GM23248 (cell line): ENCODE results near the gene IMPDH1. TPM values are rescaled to one million over a fixed set of nuclear protein-coding genes. Genes with fewer than 3 reads are reported as not detected.

Experiments
- DNase-seq: peaks from one replicate; pipeline ENCODE4 v3.0.0-alpha.2; 2015
- H2AFZ ChIP-seq: fragments of 200-600 bp; sonication (generic); 2 replicates; pipeline ENCODE4 v1.6.1; 2016; ENCODE audit warnings: antibody characterized with exemption
- H3F3A ChIP-seq: fragments of 200-600 bp; sonication (generic); 2 replicates; pipeline ENCODE4 v1.6.1; 2016; ENCODE audit warnings: mild to moderate bottlenecking, antibody characterized with exemption, mixed run types; ENCODE audit not compliant: insufficient read depth
- H3K27ac ChIP-seq: fragments of 200-600 bp; sonication (generic); 2 replicates; pipeline ENCODE4 v1.5.1; 2016; ENCODE audit warnings: mild to moderate bottlenecking
- H3K27me3 ChIP-seq: fragments of 200-600 bp; sonication (generic); replicated peaks from 2 replicates; pipeline ENCODE4 v1.6.1; 2016; ENCODE audit warnings: mild to moderate bottlenecking; ENCODE audit not compliant: insufficient read depth
- H3K36me3 ChIP-seq: fragments of 200-600 bp; sonication (generic); 2 replicates; pipeline ENCODE4 v1.6.1; 2016; ENCODE audit warnings: low read depth, mild to moderate bottlenecking
- H3K4me1 ChIP-seq: fragments of 200-600 bp; sonication (generic); 2 replicates; pipeline ENCODE4 v1.6.1; 2016; ENCODE audit warnings: mild to moderate bottlenecking; ENCODE audit not compliant: insufficient read depth
- H3K4me2 ChIP-seq: fragments of 200-600 bp; sonication (generic); one replicate; pipeline ENCODE4 v1.6.1; 2016; ENCODE audit warnings: mild to moderate bottlenecking; ENCODE audit not compliant: unreplicated experiment
- H3K4me3 ChIP-seq: fragments of 200-600 bp; sonication (generic); 2 replicates; pipeline ENCODE4 v1.5.1; 2016; ENCODE audit warnings: mild to moderate bottlenecking
- H3K79me2 ChIP-seq: fragments of 200-600 bp; sonication (generic); 2 replicates; pipeline ENCODE4 v1.6.1; 2016; ENCODE audit warnings: mild to moderate bottlenecking; ENCODE audit not compliant: insufficient read depth
- H3K9ac ChIP-seq: fragments of 200-600 bp; sonication (generic); 2 replicates; pipeline ENCODE4 v1.6.1; 2016; ENCODE audit warnings: mild to moderate bottlenecking
- H3K9me2 ChIP-seq: fragments of 200-600 bp; sonication (generic); 2 replicates; pipeline ENCODE4 v1.6.1; 2016; ENCODE audit warnings: mixed run types, mild to moderate bottlenecking, moderate library complexity; ENCODE audit not compliant: insufficient read depth
- H3K9me3 ChIP-seq: fragments of 200-600 bp; sonication (generic); one replicate; pipeline ENCODE4 v1.6.1; 2017; ENCODE audit warnings: low read depth
- H4K20me1 ChIP-seq: fragments of 200-600 bp; sonication (generic); 2 replicates; pipeline ENCODE4 v1.6.0; 2016; ENCODE audit not compliant: insufficient read depth
- EZH2 ChIP-seq: fragments of 200-600 bp; sonication (generic); IDR thresholded peaks from 2 replicates; pipeline ENCODE4 v1.6.1; 2018; ENCODE audit warnings: antibody characterized with exemption, mild to moderate bottlenecking; ENCODE audit not compliant: insufficient read depth, poor library complexity, severe bottlenecking
- EZH2phosphoT487 ChIP-seq: fragments of 200-600 bp; sonication (generic); IDR thresholded peaks from 2 replicates; pipeline ENCODE4 v1.6.1; 2018; ENCODE audit warnings: antibody characterized with exemption, moderate library complexity, mild to moderate bottlenecking, low read depth; ENCODE audit not compliant: insufficient read depth
- WGBS, 2 experiments: methylation state at CpG; one replicate each; pipeline ENCODE4 v1.1.6; 2015 to 2017; ENCODE audit warnings: low lambda C conversion rate in 2 of 2, low coverage in 1 of 2; ENCODE audit errors: missing lambda C conversion rate in 2 of 2; 5-methylcytosine and 5-hydroxymethylcytosine counted together
- in situ Hi-C: fragments of 300-500 bp; cut with MboI; formaldehyde crosslinking; loops from 2 replicates; pipeline ENCODE4 v1.15.0; 2020
- polyA plus RNA-seq: library from polyadenylated mRNA; unstranded; fragments of >200 nt; fragmentation: Nextera tagmentation; extraction: Ambion mirVana; gene quantifications from 2 replicates; pipeline ENCODE4 v1.2.1, GENCODE V29; 2016
- total RNA-seq: library from RNA; depleted of rRNA; stranded (reverse); fragments of >200 nt; shearing (Covaris generic); gene quantifications from 2 replicates; pipeline ENCODE4 v1.2.3, GENCODE V29; 2014

The IMPDH1 gene
- total and polyA plus RNA-seq, 2 experiments from 2014 or later = 89.9 to 97.3 TPM

DNA sequence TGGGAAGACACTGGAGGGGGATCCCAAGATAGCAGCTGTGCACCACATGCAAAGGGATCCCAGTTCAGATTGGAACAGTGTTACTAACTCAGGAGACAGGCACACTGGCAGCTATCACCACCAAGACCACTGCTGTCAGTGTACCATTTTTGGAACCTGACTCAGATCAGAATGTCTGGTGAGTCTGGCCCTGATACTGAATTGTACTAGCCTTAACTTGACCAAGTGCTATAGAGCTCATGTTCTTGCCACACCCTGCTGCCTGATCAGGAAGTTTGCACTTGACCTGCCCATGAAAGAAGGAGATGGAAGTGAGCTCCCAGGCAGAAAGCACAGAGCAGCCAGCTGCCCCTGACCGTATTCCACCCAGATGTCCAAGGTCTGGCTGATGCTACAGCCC, 43.5 kb downstream of the IMPDH1 start:
- WGBS, 2 experiments = 16 to 24% methylated on average over 1 of the region's 1 CpG
- Histone ChIP-seq H3F3A (peaks cover 12% of the 10 kb centered on the region; the same call in 1 of the 2 replicates), H3K4me2 (no peak overlapping the region), H4K20me1 (no peaks in the 10 kb centered on the region), H3K79me2 (no peaks in the 10 kb centered on the region), H3K27ac (no peak overlapping the region), H2AFZ (no peak overlapping the region), H3K4me3 (no peak overlapping the region), H3K9me2 (no peaks in the 10 kb centered on the region), H3K9ac (no peak overlapping the region), H3K27me3 (peaks cover 50% of the 10 kb centered on the region), H3K9me3 (no peaks in the 10 kb centered on the region), H3K36me3 (no peaks in the 10 kb centered on the region), H3K4me1 (no peaks in the 10 kb centered on the region)
- in situ Hi-C loops = no loop called here
- no peak for DNase-seq
- no peak for TF ChIP-seq EZH2
- TF ChIP-seq EZH2phosphoT487 = no peak

DNA sequence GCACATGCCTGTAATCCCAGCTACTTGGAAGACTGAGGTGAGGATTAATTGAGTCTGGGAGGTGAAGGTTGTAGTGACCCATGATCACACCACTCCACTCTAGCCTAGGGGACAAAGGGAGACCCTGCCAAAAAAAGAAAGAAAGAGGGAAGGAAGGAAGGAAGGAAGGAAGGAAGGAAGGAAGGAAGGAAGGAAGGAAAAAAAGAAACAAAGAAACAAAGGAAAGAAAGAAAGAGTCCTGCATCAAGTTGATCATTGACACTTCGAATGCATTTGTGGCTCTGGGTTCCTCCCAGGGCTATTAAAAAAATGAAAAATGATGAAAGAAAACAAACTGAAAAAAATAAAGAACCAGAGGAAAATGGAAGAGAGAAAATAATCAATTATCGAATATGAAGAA, 44.4 kb downstream of the IMPDH1 start:
- peaks cover 12% of the 10 kb centered on the region; the same call in 1 of the 2 replicates for H3F3A ChIP-seq
- H3K9ac ChIP-seq = no peak overlapping the region
- no peaks in the 10 kb centered on the region for H3K9me3 ChIP-seq
- no peaks in the 10 kb centered on the region for H3K36me3 ChIP-seq
- no peaks in the 10 kb centered on the region for H3K4me1 ChIP-seq
- H4K20me1 ChIP-seq = no peaks in the 10 kb centered on the region
- H2AFZ ChIP-seq = no peak overlapping the region
- no peak overlapping the region for H3K27ac ChIP-seq
- H3K4me3 ChIP-seq = no peak overlapping the region
- H3K27me3 ChIP-seq = peaks cover 50% of the 10 kb centered on the region
- no peak for TF ChIP-seq EZH2phosphoT487
- no peak for TF ChIP-seq EZH2
- H3K9me2 ChIP-seq = no peaks in the 10 kb centered on the region
- H3K4me2 ChIP-seq = no peak overlapping the region
- WGBS, 2 experiments = 55 to 60% methylated on average over 2 of the region's 2 CpGs
- in situ Hi-C loops = no loop called here
- no peak for DNase-seq
- H3K79me2 ChIP-seq = no peaks in the 10 kb centered on the region

DNA sequence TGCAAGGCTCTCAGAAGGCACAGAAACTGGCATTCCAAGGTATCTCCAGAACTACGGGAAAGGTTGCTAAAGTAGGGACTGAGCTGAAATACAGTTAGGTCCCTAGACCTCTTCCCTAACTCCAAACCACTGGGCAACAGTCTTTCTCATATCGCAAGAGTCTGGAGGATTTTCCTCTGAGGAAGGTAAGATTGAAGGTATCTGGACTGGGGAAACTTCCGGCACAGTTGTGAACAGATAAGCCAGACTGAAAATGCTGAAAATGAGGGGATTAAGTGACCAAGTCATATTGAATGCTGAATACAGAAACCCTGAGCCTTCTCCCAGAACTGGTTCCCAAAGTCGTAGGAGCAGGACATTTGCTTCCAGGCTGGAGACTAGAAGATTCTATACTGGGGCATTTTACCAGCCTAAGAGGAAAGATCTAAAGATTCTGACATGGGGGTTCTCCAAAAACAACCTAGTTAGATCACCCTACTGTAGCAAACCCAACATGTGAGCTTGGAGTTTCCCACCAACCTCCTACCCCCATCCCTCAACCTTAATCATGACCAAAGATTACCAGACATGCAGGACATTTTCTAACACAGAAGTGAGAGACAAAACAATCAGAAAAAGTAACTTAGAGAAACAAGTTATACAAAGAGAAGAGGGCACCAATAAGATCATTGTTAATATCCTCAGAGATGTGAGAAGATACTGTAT, 45.5 kb downstream of the IMPDH1 start:
- no peaks in the 10 kb centered on the region for H4K20me1 ChIP-seq
- peaks cover 61% of the 10 kb centered on the region for H3K27me3 ChIP-seq
- WGBS, 2 experiments = 73% methylated on average over 4 of the region's 4 CpGs
- in situ Hi-C loops = no loop called here
- H3K36me3 ChIP-seq = no peaks in the 10 kb centered on the region
- peaks cover 12% of the 10 kb centered on the region; the same call in 1 of the 2 replicates for H3F3A ChIP-seq
- no peaks in the 10 kb centered on the region for H3K4me1 ChIP-seq
- no peak overlapping the region for H3K9ac ChIP-seq
- H3K9me3 ChIP-seq = no peaks in the 10 kb centered on the region
- H3K4me3 ChIP-seq = no peak overlapping the region
- H2AFZ ChIP-seq = no peak overlapping the region
- H3K4me2 ChIP-seq = no peak overlapping the region
- no peak overlapping the region for H3K27ac ChIP-seq
- DNase-seq = no peak
- TF ChIP-seq EZH2phosphoT487 (no peak), EZH2 (no peak)
- H3K9me2 ChIP-seq = no peaks in the 10 kb centered on the region
- H3K79me2 ChIP-seq = no peaks in the 10 kb centered on the region

DNA sequence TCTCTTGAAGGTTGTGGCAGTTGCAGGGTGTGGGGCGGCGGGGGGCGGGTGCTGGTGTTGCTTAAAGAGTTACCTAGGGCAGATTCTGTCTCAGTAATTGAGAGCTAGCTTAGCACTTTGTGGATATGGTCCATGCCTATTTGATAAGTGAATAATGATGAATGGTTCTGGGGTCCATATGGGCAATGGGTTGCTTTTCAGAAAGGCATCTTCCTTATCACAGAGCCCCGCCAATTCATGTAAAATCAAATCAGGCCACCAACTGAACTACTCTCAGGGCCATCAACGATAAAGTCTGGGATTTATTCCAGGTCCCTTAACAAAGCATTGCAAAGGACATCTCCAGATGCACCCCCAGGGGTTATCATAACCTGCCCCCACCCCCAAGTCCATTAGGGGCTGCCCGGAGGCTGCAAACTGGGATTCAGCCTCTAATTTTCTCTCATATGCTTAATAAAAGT, 46.5 kb downstream of the IMPDH1 start:
- H3K9ac ChIP-seq = no peak overlapping the region
- in situ Hi-C loops = no loop called here
- H3K4me1 ChIP-seq = no peaks in the 10 kb centered on the region
- peaks cover 71% of the 10 kb centered on the region for H3K27me3 ChIP-seq
- H3K79me2 ChIP-seq = no peaks in the 10 kb centered on the region
- H3K36me3 ChIP-seq = no peaks in the 10 kb centered on the region
- H3K4me2 ChIP-seq = no peak overlapping the region
- no peak for DNase-seq
- H3K27ac ChIP-seq = no peak overlapping the region
- no peak overlapping the region for H2AFZ ChIP-seq
- no peaks in the 10 kb centered on the region for H3K9me2 ChIP-seq
- H3K4me3 ChIP-seq = no peak overlapping the region
- TF ChIP-seq EZH2phosphoT487 = no peak
- TF ChIP-seq EZH2 = no peak
- no peaks in the 10 kb centered on the region for H4K20me1 ChIP-seq
- 78 to 86% methylated on average over 6 of the region's 6 CpGs for WGBS, 2 experiments
- no peaks in the 10 kb centered on the region for H3K9me3 ChIP-seq
- H3F3A ChIP-seq = peaks cover 12% of the 10 kb centered on the region; the same call in 1 of the 2 replicates
